ENCODE results near the gene DDN. TPM values are rescaled to one million over a fixed set of nuclear protein-coding genes. Genes with fewer than 3 reads are reported as not detected.

The DDN gene
- polyA plus RNA-seq, 1 of the 3 experiments (the other 2 are of a cell fraction): 0.20 TPM

GRCh38 chr12:48999371-49000131, at the start of gene DDN (continued):
- TF ChIP-seq FOXM1 (IDR thresholded peaks at IDR 0.05; ENCODE audit: low read depth) (no peak), RFX5 (IDR thresholded peaks at IDR 0.05; ENCODE audit: low read length) (no peak), POLR2AphosphoS5 (IDR thresholded peaks at IDR 0.05; ENCODE audit: low read depth, low read length) (no peak), NFIC (IDR thresholded peaks at IDR 0.05; ENCODE audit: borderline replicate concordance) (no peak), FOSL2 (IDR thresholded peaks at IDR 0.05; ENCODE audit: borderline replicate concordance, low read depth) (no peak), JUND (IDR thresholded peaks at IDR 0.05) (no peak), RCOR1 (IDR thresholded peaks at IDR 0.05; ENCODE audit: low read length) (no peak), PBX3 (IDR thresholded peaks at IDR 0.05) (no peak), SIN3A (IDR thresholded peaks at IDR 0.05; ENCODE audit: borderline replicate concordance, low read depth, low read length) (no peak), YY1 (IDR thresholded peaks at IDR 0.05; ENCODE audit: low read depth) (no peak), USF1 (IDR thresholded peaks at IDR 0.05; ENCODE audit: borderline replicate concordance, low read depth) (no peak), ELF1 (IDR thresholded peaks at IDR 0.05) (no peak)

GRCh38 chr12:49048953-49049352, 49.8 kb upstream of the DDN start:
- 89% methylated on average over 10 of the region's 10 CpGs for WGBS (ENCODE audit: low lambda C conversion rate)
- Histone ChIP-seq H3K36me3 (replicated peaks in 1 of 2; ENCODE audit: control insufficient read depth in 1 of 2, insufficient read depth in 2 of 2, low read length in 1 of 2) (peaks cover 58 to 86% of the 10 kb centered on the region in 2 experiments), H4K20me1 (ENCODE audit: insufficient read depth) (peaks cover 32% of the 10 kb centered on the region), H3K79me2 (ENCODE audit: insufficient read depth) (peaks cover 19% of the 10 kb centered on the region), H3K9me2 (no peaks in the 10 kb centered on the region), H3K4me2 (no peak overlapping the region), H3K4me3 (ENCODE audit: low read depth in 2 of 2, low read length in 1 of 2) (no peak overlapping the region), H3K4me1 (ENCODE audit: control insufficient read depth in 1 of 2, insufficient read depth in 2 of 2, low read depth in 1 of 2, low read length in 1 of 2) (peaks cover 0 to 7% of the 10 kb centered on the region in 2 experiments; a peak in 2 of 4 replicates), H3K27ac (ENCODE audit: low read depth in 2 of 2, low read length in 1 of 2) (peak overlapping the region in 1 of 2 experiments; percentile 59; a peak in 1 of 4 replicates), H2AFZ (ENCODE audit: low read depth) (no peak overlapping the region), H3F3A (replicated peaks; ENCODE audit: insufficient read depth) (peaks cover 4% of the 10 kb centered on the region), H3K9me3 (no peaks in the 10 kb centered on the region), H3K27me3 (ENCODE audit: insufficient read depth) (no peaks in the 10 kb centered on the region), H3K9ac (no peak overlapping the region)
- ChIA-PET POLR2A (no interaction called here), CTCF (interaction anchor here (1.5 to 3.7 kb wide), 4 partner anchors 10 to 29 kb away, joined by 5 to 15 read pairs (median 6); no protein-coding TSS in a partner anchor)
- TF ChIP-seq IRF3 (IDR thresholded peaks at IDR 0.05; ENCODE audit: low read depth, low read length) (no peak), GATA2 (CRISPR knock-in tag; IDR thresholded peaks at IDR 0.05) (no peak), RXRA (IDR thresholded peaks at IDR 0.05; ENCODE audit: borderline replicate concordance, low read depth) (no peak), NRF1 (IDR thresholded peaks at IDR 0.05; ENCODE audit: low read depth, low read length) (no peak), RFX5 (IDR thresholded peaks at IDR 0.05; ENCODE audit: low read length) (no peak), MAX (IDR thresholded peaks at IDR 0.05; ENCODE audit: low read depth) (no peak), REST (IDR thresholded peaks at IDR 0.05; ENCODE audit: low read depth, low read length) (no peak)
- DNase-seq: no peak
